ENCODE data around the gene DNM1. TPM values are rescaled to one million over a fixed set of nuclear protein-coding genes. Genes with fewer than 3 reads are reported as not detected.

DNM1 gene
- total and polyA plus RNA-seq, 10 of the 15 experiments (the other 5 are each of a cell fraction or from before 2014, with no cell fraction given), result 0.06 to 0.67 (median 0.19) TPM; not detected in 3

GRCh38 chr9:128245421-128246151 is 42.4 kb downstream of the DNM1 start (continued):
- TF ChIP-seq E4F1 (IDR thresholded peaks at IDR 0.05; ENCODE audit: borderline replicate concordance, partially characterized antibody) (no peak), MEF2A (IDR thresholded peaks at IDR 0.05; ENCODE audit: insufficient read depth, low read depth, low read length) (no peak), NR2C1 (IDR thresholded peaks at IDR 0.05) (no peak)

GRCh38 chr9:128246471-128246870 is 43.3 kb downstream of the DNM1 start:
- no peak overlapping the region for H3K27ac ChIP-seq (ENCODE audit: control insufficient read depth, insufficient read depth)
- no peaks in the 10 kb centered on the region for H3K36me3 ChIP-seq (ENCODE audit: control insufficient read depth in 2 of 2, insufficient read depth in 2 of 2, low read length in 1 of 2)
- TF ChIP-seq ZBTB11 (CRISPR knock-in tag; IDR thresholded peaks at IDR 0.05), result no peak
- no peak overlapping the region for H3K4me2 ChIP-seq (ENCODE audit: control insufficient read depth, insufficient read depth)
- no peaks in the 10 kb centered on the region for H4K20me1 ChIP-seq (ENCODE audit: control insufficient read depth, insufficient read depth)
- H3K79me2 ChIP-seq (ENCODE audit: control insufficient read depth, insufficient read depth, low read length), result no peaks in the 10 kb centered on the region
- no peak overlapping the region for H3K4me3 ChIP-seq
- CTCF ChIA-PET, result no interaction called here
- FAIRE-seq (no peak), DNase-seq (ENCODE audit: low read depth, low spot score) (no peak), ATAC-seq (no peak)
- H3K27me3 ChIP-seq (replicated peaks in 1 of 2; ENCODE audit: control insufficient read depth in 2 of 2, insufficient read depth in 2 of 2, low read length in 1 of 2), result no peaks in the 10 kb centered on the region; a peak in 1 of 4 replicates
- no TSS peak for BruUV-seq (replicated peaks)
- SMC1A ChIA-PET (ENCODE audit: uncharacterized antibody, unreplicated experiment), result no interaction called here
- no peak overlapping the region for H2AFZ ChIP-seq (ENCODE audit: control insufficient read depth, low read depth, low read length)
- H3K4me1 ChIP-seq (ENCODE audit: control insufficient read depth, insufficient read depth, low read length), result no peaks in the 10 kb centered on the region
- WGBS (ENCODE audit: insufficient coverage, insufficient replicate concordance, low lambda C conversion rate, missing lambda C conversion rate), result 0% methylated on average over 1 of the region's 2 CpGs
- RAD21 ChIA-PET (ENCODE audit: unreplicated experiment), result no interaction called here
- no peak overlapping the region for H3K9ac ChIP-seq (ENCODE audit: control insufficient read depth, insufficient read depth, low read length)
- intact Hi-C loops (cut with micrococcal nuclease; ENCODE audit: unreplicated experiment) (no loop called here), in situ Hi-C loops (cut with MboI) (no loop called here)
- no peaks in the 10 kb centered on the region for H3K9me3 ChIP-seq (replicated peaks; ENCODE audit: control insufficient read depth, insufficient read depth, low read length)
- POLR2A ChIA-PET, result no interaction called here
